ENCODE measurements around the gene OTX1. TPM values are rescaled to one million over a fixed set of nuclear protein-coding genes. Genes with fewer than 3 reads are reported as not detected.

The OTX1 gene
- total RNA-seq, 1 donor from 2014 or later: 0.30 TPM

DNA sequence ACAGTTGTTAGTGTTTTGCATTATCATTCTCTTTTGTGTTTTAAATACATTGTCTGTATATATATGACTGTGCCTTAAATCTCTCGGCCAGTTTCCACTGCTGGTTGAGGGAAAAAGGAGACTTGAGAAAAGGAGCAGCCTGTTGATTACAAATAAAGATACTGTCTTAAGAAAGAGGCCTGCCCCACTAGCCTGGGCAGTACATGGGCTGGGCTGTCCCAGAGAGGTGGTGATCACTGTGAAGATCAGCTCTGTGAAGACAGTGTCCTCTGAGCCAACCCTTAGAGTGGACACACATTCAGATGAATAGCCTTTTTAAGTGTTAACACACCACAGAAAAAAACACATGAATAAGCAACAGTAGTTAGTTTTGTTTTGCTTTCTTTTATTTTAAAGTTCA, 10.0 kb upstream of the OTX1 start:
- no peak for FAIRE-seq
- Histone ChIP-seq H3K4me1 (ENCODE audit: insufficient read depth, low read length) (no peaks in the 10 kb centered on the region), H3K4me2 (ENCODE audit: low read length) (no peak overlapping the region), H4K20me1 (ENCODE audit: insufficient read depth, low read length) (no peaks in the 10 kb centered on the region), H3K79me2 (ENCODE audit: insufficient read depth, low read length) (peaks cover 6% of the 10 kb centered on the region), H2AFZ (ENCODE audit: low read depth, low read length) (no peak overlapping the region), H3K27ac (ENCODE audit: low read depth, low read length) (no peak overlapping the region), H3K27me3 (ENCODE audit: insufficient read depth, low read length) (no peaks in the 10 kb centered on the region), H3K4me3 (ENCODE audit: insufficient read depth, low read depth, low read length) (no peak overlapping the region), H3K9me3 (ENCODE audit: insufficient read depth, low read depth, low read length) (no peaks in the 10 kb centered on the region), H3K9ac (ENCODE audit: low read length) (no peak overlapping the region), H3K36me3 (ENCODE audit: insufficient read depth, low read length) (no peaks in the 10 kb centered on the region)
- Mint-ChIP-seq H3K9me3 (ENCODE audit: unreplicated experiment) (no peaks in the 10 kb centered on the region), H3K4me1 (ENCODE audit: low read depth, unreplicated experiment) (peaks cover 5% of the 10 kb centered on the region), H3K27me3 (ENCODE audit: low read depth, unreplicated experiment) (peaks cover 20% of the 10 kb centered on the region), H3K36me3 (ENCODE audit: low read depth, unreplicated experiment) (peaks cover 7% of the 10 kb centered on the region), H3K27ac (ENCODE audit: unreplicated experiment) (no peak overlapping the region), H3K4me3 (ENCODE audit: unreplicated experiment) (no peak overlapping the region)
- DNase-seq (ENCODE audit: low read depth): no peak
- TF ChIP-seq EZH2 (IDR thresholded peaks at IDR 0.05; ENCODE audit: insufficient read depth, low read length): no peak
- TF ChIP-seq, protein P1, sequence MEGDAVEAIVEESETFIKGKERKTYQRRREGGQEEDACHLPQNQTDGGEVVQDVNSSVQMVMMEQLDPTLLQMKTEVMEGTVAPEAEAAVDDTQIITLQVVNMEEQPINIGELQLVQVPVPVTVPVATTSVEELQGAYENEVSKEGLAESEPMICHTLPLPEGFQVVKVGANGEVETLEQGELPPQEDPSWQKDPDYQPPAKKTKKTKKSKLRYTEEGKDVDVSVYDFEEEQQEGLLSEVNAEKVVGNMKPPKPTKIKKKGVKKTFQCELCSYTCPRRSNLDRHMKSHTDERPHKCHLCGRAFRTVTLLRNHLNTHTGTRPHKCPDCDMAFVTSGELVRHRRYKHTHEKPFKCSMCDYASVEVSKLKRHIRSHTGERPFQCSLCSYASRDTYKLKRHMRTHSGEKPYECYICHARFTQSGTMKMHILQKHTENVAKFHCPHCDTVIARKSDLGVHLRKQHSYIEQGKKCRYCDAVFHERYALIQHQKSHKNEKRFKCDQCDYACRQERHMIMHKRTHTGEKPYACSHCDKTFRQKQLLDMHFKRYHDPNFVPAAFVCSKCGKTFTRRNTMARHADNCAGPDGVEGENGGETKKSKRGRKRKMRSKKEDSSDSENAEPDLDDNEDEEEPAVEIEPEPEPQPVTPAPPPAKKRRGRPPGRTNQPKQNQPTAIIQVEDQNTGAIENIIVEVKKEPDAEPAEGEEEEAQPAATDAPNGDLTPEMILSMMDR (IDR thresholded peaks at IDR 0.05; ENCODE audit: insufficient read depth, low read depth, low read length): no peak

DNA sequence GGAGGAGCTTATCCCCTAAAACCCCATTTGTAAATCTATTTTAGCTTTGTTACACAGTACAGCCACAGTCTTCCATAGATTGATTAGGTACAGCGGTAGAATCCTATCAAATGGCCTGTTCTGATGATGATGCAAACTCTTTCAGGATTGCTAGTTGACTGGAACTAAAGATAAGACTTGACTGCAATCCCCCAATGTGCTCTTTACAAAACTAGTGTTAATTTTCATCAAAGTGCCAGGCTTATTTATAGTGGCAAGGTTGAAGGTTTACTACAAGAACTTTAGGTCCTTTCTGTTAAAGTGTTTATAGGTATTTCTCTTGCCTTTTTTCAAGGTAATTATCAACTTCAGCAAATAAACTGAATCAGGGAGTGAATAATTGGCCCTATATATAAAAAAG, 9.0 kb upstream of the OTX1 start:
- Histone ChIP-seq H4K20me1 (ENCODE audit: insufficient read depth, low read length) (peaks cover 2% of the 10 kb centered on the region), H3K4me1 (ENCODE audit: insufficient read depth, low read length) (no peaks in the 10 kb centered on the region), H3K4me3 (ENCODE audit: insufficient read depth, low read depth, low read length) (no peak overlapping the region), H3K4me2 (ENCODE audit: low read length) (no peak overlapping the region), H3K27ac (ENCODE audit: low read depth, low read length) (no peak overlapping the region), H2AFZ (ENCODE audit: low read depth, low read length) (no peak overlapping the region), H3K9me3 (ENCODE audit: insufficient read depth, low read depth, low read length) (no peaks in the 10 kb centered on the region), H3K27me3 (ENCODE audit: insufficient read depth, low read length) (no peaks in the 10 kb centered on the region), H3K9ac (ENCODE audit: low read length) (no peak overlapping the region), H3K36me3 (ENCODE audit: insufficient read depth, low read length) (no peaks in the 10 kb centered on the region), H3K79me2 (ENCODE audit: insufficient read depth, low read length) (peaks cover 6% of the 10 kb centered on the region)
- FAIRE-seq (no peak), DNase-seq (ENCODE audit: low read depth) (no peak)
- H3K4me3 Mint-ChIP-seq (ENCODE audit: unreplicated experiment): no peak overlapping the region
- H3K9me3 Mint-ChIP-seq (ENCODE audit: unreplicated experiment): no peaks in the 10 kb centered on the region
- no peak overlapping the region for H3K27ac Mint-ChIP-seq (ENCODE audit: unreplicated experiment)
- H3K4me1 Mint-ChIP-seq (ENCODE audit: low read depth, unreplicated experiment): peaks cover 5% of the 10 kb centered on the region
- TF ChIP-seq, protein P1 (IDR thresholded peaks at IDR 0.05; ENCODE audit: insufficient read depth, low read depth, low read length): no peak
- H3K27me3 Mint-ChIP-seq (ENCODE audit: low read depth, unreplicated experiment): peaks cover 30% of the 10 kb centered on the region
- H3K36me3 Mint-ChIP-seq (ENCODE audit: low read depth, unreplicated experiment): peaks cover 12% of the 10 kb centered on the region

DNA sequence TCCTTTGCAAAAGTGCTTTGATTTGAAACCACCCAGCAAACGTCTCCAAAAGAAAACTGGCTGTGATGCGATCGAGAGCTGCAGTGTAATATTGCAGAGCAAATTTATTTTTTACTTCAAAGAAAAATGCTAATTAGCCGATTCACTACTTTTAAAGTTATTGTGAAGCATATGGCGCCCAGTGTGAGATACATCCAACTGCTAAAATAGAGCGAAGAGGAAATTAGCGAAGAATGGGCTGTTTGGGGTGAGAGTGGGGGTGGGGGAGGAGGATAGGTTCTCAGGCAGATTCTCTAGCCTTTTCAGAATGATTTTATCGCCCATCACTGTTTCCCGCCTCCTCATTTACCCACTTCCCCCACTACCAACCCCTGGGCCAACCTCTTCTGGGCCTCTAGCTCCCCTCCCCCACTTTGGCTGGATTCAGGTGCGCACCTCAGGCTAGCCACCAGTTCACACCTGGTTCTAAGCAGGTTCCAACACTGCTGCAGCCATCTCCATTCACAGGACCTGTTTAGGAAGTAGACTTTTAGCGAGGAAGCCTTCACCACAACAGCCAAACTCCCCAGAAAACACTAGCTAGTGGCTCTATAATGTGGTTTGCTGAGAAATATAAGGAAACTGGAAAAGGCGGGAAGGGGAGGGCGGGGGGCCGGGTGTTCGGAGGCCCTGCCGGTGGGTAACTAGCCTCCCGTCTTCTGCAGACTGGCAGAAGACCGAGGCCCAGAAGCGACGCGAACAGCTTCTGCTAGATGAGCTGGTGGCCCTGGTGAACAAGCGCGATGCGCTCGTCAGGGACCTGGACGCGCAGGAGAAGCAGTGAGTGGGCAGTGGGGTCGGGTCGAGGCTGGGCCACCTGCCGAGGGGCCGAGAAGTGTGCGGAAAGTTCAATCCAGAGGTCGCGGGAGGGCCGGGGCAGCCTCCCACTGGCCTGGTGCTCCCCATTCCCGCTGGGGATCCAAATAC, 6.0 kb upstream of the OTX1 start:
- H3K79me2 ChIP-seq (ENCODE audit: insufficient read depth, low read length): peaks cover 14% of the 10 kb centered on the region
- H3K4me3 ChIP-seq (ENCODE audit: insufficient read depth, low read depth, low read length): no peak overlapping the region
- peaks cover 12% of the 10 kb centered on the region for H3K4me1 ChIP-seq (ENCODE audit: insufficient read depth, low read length)
- no peak for DNase-seq (ENCODE audit: low read depth)
- peaks cover 18% of the 10 kb centered on the region for H3K36me3 Mint-ChIP-seq (ENCODE audit: low read depth, unreplicated experiment)
- H3K4me3 Mint-ChIP-seq (ENCODE audit: unreplicated experiment): no peak overlapping the region
- peaks cover 30% of the 10 kb centered on the region for H4K20me1 ChIP-seq (ENCODE audit: insufficient read depth, low read length)
- H3K9me3 ChIP-seq (ENCODE audit: insufficient read depth, low read depth, low read length): no peaks in the 10 kb centered on the region
- peaks cover 12% of the 10 kb centered on the region for H3K4me1 Mint-ChIP-seq (ENCODE audit: low read depth, unreplicated experiment)
- peaks cover 29% of the 10 kb centered on the region for H3K27me3 ChIP-seq (ENCODE audit: insufficient read depth, low read length)
- no peak for FAIRE-seq
- H3K9ac ChIP-seq (ENCODE audit: low read length): no peak overlapping the region
- peak overlapping the region; percentile 41 for H3K4me2 ChIP-seq (ENCODE audit: low read length)
- no peaks in the 10 kb centered on the region for H3K36me3 ChIP-seq (ENCODE audit: insufficient read depth, low read length)
- TF ChIP-seq, protein P1 (IDR thresholded peaks at IDR 0.05; ENCODE audit: insufficient read depth, low read depth, low read length): no peak
- no peak for TF ChIP-seq EZH2 (IDR thresholded peaks at IDR 0.05; ENCODE audit: insufficient read depth, low read length)
- peaks cover 8% of the 10 kb centered on the region for H3K9me3 Mint-ChIP-seq (ENCODE audit: unreplicated experiment)
- H2AFZ ChIP-seq (ENCODE audit: low read depth, low read length): no peak overlapping the region
- no peak overlapping the region for H3K27ac Mint-ChIP-seq (ENCODE audit: unreplicated experiment)
- H3K27me3 Mint-ChIP-seq (ENCODE audit: low read depth, unreplicated experiment): peaks cover 56% of the 10 kb centered on the region
- no peak overlapping the region for H3K27ac ChIP-seq (ENCODE audit: low read depth, low read length)
